Inflammatory macrophage (primary cell): Measurements from ENCODE around the gene CXXC5.
A peak's percentile ranks its signal among the peaks of the same experiment; 100 is the strongest.

Experiments
- DNase-seq, 2 donors: peaks; one replicate each; pipeline ENCODE4 v3.0.0-alpha.2; 2020 to 2022

The CXXC5 gene

DNA sequence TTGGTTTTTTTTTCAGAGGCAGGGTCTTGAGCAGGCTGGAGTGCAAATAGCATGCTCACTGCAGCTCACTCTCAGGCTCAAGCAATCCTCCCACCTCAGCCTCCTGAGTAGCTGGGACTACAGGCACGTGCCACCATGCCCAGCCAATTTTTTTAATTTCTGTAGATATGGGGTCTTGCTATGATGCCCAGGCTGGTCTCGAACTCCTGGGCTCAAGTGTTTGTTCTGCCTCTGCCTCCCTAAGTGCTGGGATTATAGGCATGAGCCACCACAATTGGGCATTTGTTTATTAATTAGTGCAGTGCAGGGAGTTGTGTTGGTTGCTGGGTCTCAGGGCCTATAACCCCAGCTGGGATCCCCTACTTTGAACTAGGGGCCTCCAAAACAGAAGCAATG is 47.0 kb downstream of the CXXC5 start:
- DNase-seq, result no peak

- DNase-seq, result peak in 1 of 2 donors; percentile 18
These were observed 48.2 kb downstream of the CXXC5 start for GRCh38 chr5:139696167-139696893.

- peak; percentile 54 to 87 for DNase-seq
These were observed 48.9 kb downstream of the CXXC5 start for GRCh38 chr5:139696894-139697658.

- no peak for DNase-seq
These were observed 50.5 kb downstream of the CXXC5 start for GRCh38 chr5:139698490-139699146.

- no peak for DNase-seq
These were observed 51.2 kb downstream of the CXXC5 start for GRCh38 chr5:139699351-139699750.

GRCh38 chr5:139700711-139701055 is 52.5 kb downstream of the CXXC5 start:
- DNase-seq, result no peak

- peak; percentile 23 to 59 for DNase-seq
These were observed 53.0 kb downstream of the CXXC5 start for GRCh38 chr5:139701056-139701741.

GRCh38 chr5:139702548-139702947 is 54.4 kb downstream of the CXXC5 start:
- no peak for DNase-seq

DNA sequence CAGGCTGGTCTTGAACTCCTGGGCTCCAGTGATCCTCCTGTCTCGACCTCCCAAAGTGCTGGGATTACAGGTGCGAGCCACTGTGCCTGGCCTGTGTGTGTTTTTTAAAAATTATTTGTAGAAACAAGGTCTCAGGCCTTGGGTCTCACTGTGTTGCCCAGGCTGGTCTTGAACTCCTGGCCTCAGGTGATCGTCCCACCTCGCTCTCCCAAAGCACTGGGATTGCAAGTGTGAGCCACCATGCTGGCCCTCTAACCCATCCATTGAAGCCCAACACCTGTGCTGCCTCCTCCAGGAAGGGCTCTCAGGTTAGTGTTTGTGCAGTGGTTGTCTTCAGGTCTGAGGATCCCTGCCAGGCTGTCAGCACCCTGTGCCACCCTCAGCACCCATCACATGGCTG is 56.6 kb downstream of the CXXC5 start:
- DNase-seq, result no peak

DNA sequence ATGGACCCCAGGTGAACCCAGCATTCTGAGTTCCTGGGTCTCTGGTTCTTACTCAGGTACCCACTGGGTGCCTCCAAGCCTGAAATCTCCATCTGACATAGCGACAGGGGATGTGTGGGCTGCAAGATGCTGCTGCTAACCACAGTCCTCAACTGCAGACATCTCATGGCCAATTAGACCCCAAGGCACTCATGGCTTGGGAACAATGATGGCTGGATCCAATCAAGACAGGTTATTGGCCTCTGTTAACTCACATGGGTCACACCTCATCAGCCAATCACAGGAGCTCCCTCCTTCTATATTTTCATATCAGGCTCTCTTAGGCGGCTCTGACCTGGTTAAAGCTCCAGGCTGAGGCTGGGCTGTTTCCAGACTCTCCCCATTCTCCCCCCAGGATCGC is 57.0 kb downstream of the CXXC5 start:
- DNase-seq, result no peak

GRCh38 chr5:139705655-139706587 is 57.8 kb downstream of the CXXC5 start:
- DNase-seq, result no peak

- no peak for DNase-seq
These were observed 59.4 kb downstream of the CXXC5 start for GRCh38 chr5:139707445-139708003.

GRCh38 chr5:139708434-139708861 is 60.3 kb downstream of the CXXC5 start:
- DNase-seq, result no peak

GRCh38 chr5:139708877-139709581 is 60.9 kb downstream of the CXXC5 start:
- peak; percentile 86 to 93 for DNase-seq

DNA sequence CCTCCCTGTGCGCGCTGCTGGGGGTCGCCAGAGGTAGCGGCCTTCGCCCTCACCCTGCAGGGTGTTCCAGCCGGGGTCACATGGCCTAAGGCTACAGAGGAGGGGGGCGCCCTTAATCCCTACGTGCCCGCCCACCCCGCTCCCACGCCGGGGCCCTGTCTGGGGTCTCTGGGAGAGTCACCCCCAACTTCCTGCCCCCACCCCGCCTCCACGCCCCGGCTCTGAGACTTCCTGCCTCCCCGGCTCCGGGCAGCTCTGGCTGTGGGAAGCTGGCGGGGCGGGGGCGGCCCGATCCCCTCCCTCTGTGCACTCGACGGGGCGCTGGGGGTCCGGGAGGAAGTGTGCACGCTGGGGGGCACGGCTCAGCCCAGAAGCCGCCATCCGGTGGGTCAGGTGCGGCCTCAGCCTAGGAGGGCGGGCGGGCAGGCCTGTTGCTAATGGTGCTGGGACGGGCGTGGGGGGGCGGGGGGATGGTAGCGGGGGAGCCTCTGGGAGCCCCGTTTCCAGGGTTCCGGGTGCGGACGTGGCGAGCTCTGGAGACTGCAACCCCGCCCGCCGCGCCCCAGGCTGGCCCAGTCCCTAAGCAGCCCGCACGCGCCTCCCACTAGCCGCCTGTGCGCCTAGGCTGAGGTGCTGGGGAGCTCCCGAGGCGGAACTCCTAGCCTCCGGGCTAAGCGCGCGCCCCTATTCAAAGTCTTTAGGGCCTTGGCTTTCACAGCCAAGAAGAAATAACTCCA is 61.6 kb downstream of the CXXC5 start:
- peak; percentile 36 to 59 for DNase-seq

GRCh38 chr5:139710319-139711066 is 62.3 kb downstream of the CXXC5 start:
- peak; percentile 26 to 73 for DNase-seq

DNA sequence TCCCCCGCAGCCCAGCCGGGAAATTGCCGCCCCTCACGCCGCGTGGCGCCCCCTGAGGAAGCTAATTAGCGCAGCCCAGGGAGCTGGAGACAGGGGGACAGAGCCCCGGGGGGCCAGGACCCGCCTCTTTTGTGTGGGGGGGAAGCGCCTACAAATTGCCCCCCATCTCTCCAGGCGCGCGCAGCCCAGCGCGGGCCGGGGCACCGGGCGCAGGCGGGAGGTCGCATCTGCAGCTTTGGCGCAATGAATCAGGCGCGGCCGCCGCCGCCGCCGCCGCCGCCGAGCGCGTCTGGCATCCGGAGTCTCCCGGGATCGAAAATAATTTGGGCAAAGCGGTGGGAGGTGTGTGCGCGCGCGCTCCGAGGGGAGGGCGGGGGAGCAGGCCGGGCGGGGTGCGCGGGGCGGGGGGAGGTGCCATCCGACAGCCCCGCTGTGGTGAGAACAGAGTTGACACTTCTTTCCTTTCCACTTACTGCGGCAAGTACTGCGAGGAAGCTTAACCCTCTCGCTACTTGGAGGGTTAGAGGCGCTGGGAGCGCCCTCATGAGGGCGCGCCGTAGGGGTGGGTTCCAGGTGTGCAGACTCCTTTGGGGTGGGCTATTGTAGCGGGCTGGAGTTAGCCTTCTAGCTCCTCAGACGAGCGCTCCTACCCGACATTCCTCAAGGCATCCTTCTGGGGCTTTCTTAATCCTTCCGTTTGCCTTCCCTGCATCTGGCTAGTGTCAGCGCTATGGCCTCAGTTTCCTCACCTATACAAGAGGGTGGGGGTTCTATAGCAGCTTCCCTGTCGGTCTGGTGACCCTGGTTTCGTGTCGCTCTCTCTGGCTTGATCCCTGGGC is 63.1 kb downstream of the CXXC5 start:
- DNase-seq, result peak in 1 of 2 donors; percentile 42

DNA sequence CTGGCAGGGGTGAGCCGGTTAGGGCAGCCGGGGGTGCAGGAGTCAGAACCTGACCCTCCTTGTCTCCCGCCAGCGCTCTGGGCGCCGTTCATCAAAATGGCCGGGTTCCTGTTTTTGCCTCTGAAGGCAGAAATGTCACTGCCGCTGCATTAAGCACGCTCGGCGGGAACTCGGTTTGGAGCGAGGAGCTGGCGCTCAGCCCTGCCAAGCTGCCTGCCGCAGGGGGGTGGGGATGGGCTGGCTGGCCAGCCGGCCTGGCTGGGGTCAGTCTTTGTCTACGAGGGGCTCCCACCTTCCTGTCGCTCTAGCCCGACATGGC is 63.7 kb downstream of the CXXC5 start:
- peak; percentile 26 to 56 for DNase-seq

- DNase-seq, result no peak
These were observed 64.3 kb downstream of the CXXC5 start for GRCh38 chr5:139712412-139712811.
